HG02884 (cell line): Measurements from ENCODE around the gene SUCLG1.
"Not testable (repeated sequence)": the region's sequence is repeated elsewhere in the genome, so short reads cannot be mapped to it uniquely, and the experiment has no call there.

Source experiments
- ATAC-seq: cut with Tn5 transposase; IDR thresholded peaks from one replicate; pipeline ENCODE4 v1.9.1; 2021; ENCODE audit warnings: mild to moderate bottlenecking, moderate library complexity; ENCODE audit not compliant: unreplicated experiment

The SUCLG1 gene

GRCh38 chr2:84459018-84459943 is at the start of gene SUCLG1:
Gene SUCLG1 (minus strand): TSS chr2:84459280. CDS start chr2:84459269, 11 bp downstream.
- ATAC-seq, result peak; percentile 93

GRCh38 chr2:84498150-84498799 is 39.2 kb upstream of the SUCLG1 start:
- no peak for ATAC-seq

GRCh38 chr2:84497285-84497684 is 38.2 kb upstream of the SUCLG1 start:
- ATAC-seq, result no peak

GRCh38 chr2:84496386-84496785 is 37.3 kb upstream of the SUCLG1 start:
- ATAC-seq, result no peak

- ATAC-seq, result no peak
Measured at GRCh38 chr2:84495539-84496146, 36.6 kb upstream of the SUCLG1 start.

- ATAC-seq, result no peak
Measured at GRCh38 chr2:84494070-84494469, 35.0 kb upstream of the SUCLG1 start.

GRCh38 chr2:84493514-84493913 is 34.4 kb upstream of the SUCLG1 start:
- ATAC-seq, result no peak

GRCh38 chr2:84492571-84492970 is 33.5 kb upstream of the SUCLG1 start:
- no peak for ATAC-seq

- no peak for ATAC-seq
Measured at GRCh38 chr2:84491741-84492140, 32.7 kb upstream of the SUCLG1 start.

- ATAC-seq, result no peak
Measured at GRCh38 chr2:84491256-84491655, 32.2 kb upstream of the SUCLG1 start.

- ATAC-seq, result no peak
Measured at GRCh38 chr2:84487298-84487996, 28.4 kb upstream of the SUCLG1 start.

GRCh38 chr2:84486441-84487115 is 27.5 kb upstream of the SUCLG1 start:
- no peak for ATAC-seq

- no peak for ATAC-seq
Measured at GRCh38 chr2:84483320-84483719, 24.2 kb upstream of the SUCLG1 start.

GRCh38 chr2:84482603-84483002 is 23.5 kb upstream of the SUCLG1 start:
- no peak for ATAC-seq

GRCh38 chr2:84481702-84482101 is 22.6 kb upstream of the SUCLG1 start:
- ATAC-seq, result no peak

GRCh38 chr2:84478867-84479266 is 19.8 kb upstream of the SUCLG1 start:
- ATAC-seq, result no peak

GRCh38 chr2:84477886-84478285 is 18.8 kb upstream of the SUCLG1 start:
- no peak for ATAC-seq

GRCh38 chr2:84474176-84474575 is 15.1 kb upstream of the SUCLG1 start:
- ATAC-seq, result no peak

- ATAC-seq, result no peak
Measured at GRCh38 chr2:84472856-84473565, 13.9 kb upstream of the SUCLG1 start.

- not testable (repeated sequence) for ATAC-seq
Measured at GRCh38 chr2:84472423-84472822, 13.3 kb upstream of the SUCLG1 start.
